Measurements from ENCODE around the gene BEND6.
"Not testable (repeated sequence)": the region's sequence is repeated elsewhere in the genome, so short reads cannot be mapped to it uniquely, and the experiment has no call there.

The BEND6 gene

GRCh38 chr6:56986611-56987010, 31.7 kb downstream of the BEND6 start:
- no peak for DNase-seq

GRCh38 chr6:56988145-56988544, 33.2 kb downstream of the BEND6 start:
- no peak for DNase-seq

- DNase-seq = no peak
Measured at GRCh38 chr6:56992036-56992435, 37.1 kb downstream of the BEND6 start.

GRCh38 chr6:56992703-56993102, 37.8 kb downstream of the BEND6 start:
- no peak for DNase-seq

GRCh38 chr6:56995347-56995902, 40.5 kb downstream of the BEND6 start:
- DNase-seq = no peak

GRCh38 chr6:56996401-56996800, 41.5 kb downstream of the BEND6 start:
- DNase-seq = no peak

GRCh38 chr6:56999049-56999448, 44.1 kb downstream of the BEND6 start:
- DNase-seq = no peak

GRCh38 chr6:56999748-57000147, 44.8 kb downstream of the BEND6 start:
- not testable (repeated sequence) for DNase-seq

DNA sequence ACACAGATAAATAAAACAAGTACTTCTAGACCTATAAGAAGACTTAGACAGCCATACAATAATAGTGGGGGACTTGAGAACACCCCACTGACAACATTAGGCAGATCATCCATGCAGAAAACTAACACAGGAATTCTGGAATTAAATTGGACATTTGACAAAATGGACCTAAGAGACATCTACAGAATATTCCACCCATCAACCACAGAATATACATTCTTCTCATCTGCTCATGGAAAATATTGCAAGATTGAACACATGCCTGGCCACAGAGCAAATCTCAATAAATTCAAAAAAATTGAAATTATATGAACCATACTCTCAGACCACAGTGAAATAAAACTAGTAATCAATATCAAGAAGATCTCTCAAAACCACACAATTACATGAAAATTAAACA, 47.3 kb downstream of the BEND6 start:
- DNase-seq = no peak

DNA sequence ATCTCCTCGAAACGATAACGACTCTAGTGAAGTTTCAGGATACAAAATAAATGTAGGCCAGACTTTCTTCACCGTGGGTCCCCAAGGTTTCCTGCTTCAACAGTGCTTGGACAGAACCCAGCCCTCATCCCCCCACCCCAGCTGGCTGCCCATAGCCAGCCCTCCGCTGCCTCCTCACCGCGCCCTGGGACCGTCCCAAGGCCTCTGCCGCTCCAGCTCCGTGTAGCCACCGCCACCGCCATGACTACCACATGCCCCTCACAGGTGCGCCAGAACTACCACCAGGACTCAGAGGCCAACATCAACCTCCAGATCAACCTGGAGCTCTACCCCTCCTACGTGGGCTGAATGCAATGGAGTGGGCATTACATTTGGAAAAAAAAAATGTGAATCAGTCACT, 49.4 kb downstream of the BEND6 start:
- no peak for DNase-seq

- no peak for DNase-seq
Measured at GRCh38 chr6:57006101-57006500, 51.2 kb downstream of the BEND6 start.

- DNase-seq = not testable (repeated sequence)
Measured at GRCh38 chr6:57008069-57008468, 53.2 kb downstream of the BEND6 start.

GRCh38 chr6:57013521-57013926, 58.6 kb downstream of the BEND6 start:
- no peak for DNase-seq

- no peak for DNase-seq
Measured at GRCh38 chr6:57017069-57017468, 62.2 kb downstream of the BEND6 start.

- no peak for DNase-seq
Measured at GRCh38 chr6:57017841-57018240, 62.9 kb downstream of the BEND6 start.

GRCh38 chr6:57019434-57019833, 64.5 kb downstream of the BEND6 start:
- no peak for DNase-seq

DNA sequence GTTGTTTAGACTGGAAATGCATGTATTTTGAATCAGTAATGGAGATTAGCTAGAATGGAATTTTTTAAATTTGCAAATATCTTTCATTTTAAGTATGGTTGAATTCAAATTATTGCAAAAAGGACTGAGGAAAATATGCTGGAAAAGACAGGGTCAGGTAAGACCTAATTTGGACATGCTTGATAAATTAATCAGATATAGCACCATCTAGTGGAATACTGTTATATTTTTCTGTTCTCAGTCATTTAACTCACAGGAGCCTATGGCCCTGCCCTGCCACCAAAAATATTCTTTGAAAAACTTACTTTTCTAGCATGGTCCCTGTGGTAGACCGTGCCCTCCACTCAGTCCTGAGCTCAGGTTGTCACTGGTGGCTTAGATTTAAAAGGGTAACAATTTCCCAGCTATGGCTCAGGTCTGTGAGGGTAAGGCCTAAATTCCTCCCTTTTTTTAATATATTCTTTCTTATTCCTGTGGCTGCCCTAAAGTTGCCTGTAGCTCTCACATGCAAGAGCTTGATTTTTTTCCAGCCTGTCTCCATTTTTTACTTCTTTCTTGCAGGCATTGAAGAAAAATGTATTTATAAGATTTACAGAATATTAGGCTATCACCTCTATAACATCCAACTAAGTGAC, 66.3 kb downstream of the BEND6 start:
- no peak for DNase-seq

DNA sequence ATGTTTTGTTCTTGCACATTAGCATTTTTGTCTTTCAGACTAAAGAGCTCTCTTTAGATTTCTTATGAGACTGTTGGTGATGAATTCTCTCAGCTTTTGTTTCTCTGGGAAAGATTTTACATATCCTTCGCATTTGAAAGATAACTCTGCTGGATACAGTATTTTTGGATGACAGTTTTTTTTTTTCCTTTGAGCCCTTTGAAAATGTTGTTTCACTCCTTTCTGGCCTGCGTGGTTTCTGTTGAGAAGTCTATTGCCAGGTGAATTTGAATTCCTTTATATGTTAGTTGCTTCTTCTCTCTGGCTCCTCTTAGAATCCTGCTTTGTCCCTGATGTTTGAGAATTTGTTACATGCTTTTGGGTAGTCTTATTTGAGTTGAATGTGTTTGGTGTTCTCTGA, 69.4 kb downstream of the BEND6 start:
- DNase-seq = no peak

DNA sequence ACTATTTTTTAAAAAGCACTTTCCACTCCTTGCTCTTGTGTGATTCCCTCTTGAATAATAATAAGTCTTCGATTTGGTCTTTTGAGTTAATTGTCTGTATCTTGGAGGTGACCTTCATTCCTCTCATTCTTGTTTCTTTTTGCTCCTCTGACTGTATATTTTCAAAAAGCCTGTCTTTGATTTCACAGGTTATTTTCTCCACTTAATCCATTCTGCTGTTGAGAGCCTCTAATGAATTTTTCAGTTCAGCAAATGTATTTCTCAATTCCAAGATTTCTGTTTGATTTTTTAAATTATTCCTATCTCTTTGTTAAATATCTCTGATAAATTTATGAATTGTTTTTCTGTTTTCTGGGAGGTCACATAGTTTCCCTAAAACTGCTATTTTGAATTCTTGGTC, 69.9 kb downstream of the BEND6 start:
- no peak for DNase-seq

- DNase-seq = no peak
Measured at GRCh38 chr6:57026001-57026400, 71.1 kb downstream of the BEND6 start.

DNA sequence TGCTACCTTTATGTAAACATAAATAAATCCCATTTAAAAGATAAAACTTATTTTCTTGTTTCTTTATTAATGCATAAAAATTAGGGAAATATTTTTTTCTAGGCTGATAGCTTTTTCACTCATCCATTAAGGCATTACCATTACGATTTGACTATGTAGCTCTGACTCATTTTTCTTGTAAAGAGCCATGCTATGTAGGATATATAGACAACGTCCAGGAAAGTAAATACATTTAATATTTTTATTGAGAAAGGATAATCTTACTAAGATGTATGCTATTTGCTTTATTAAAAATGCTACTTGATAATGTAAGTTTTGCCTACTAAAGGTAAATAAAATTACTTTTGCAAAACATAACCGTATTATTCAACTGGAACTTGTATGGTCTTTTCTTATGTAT, 72.4 kb downstream of the BEND6 start:
- no peak for DNase-seq

DNA sequence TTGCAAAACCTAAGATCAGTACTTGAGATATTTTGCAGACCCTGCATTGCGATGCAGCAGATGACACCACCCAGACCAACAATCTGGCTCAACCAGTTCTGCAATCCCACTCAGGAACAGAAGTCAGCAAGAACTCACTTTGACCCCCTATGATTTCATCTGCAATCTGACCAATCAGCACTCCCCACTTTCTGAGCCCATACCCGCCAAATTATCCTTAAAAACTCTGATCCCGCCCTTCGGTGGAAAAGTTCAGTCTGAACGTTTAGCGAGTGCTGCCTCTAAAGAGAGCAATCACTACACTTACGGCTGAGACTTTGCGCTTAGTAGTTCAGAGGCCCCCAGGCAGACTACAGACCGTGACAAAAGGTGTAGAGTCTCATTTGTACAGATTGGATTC, 74.3 kb downstream of the BEND6 start:
- no peak for DNase-seq

DNA sequence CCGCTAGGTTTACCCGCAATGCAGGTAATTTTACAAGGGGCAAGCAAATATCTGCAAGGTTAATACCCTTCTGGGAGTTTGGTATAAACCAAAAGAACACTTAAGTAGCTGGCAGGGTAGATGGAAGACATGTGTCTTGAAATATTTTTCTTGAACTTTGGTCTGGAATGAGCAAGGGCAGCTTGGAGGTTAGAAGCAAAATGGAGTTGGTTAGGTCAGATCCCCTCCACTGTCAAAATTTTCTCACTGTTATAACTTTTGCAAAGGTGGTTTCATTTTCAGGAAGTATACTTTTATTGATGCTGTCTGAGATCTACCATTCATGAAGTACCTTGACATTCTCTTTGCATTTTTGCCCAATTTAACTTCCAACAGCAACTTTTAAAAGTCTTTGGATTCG, 78.3 kb downstream of the BEND6 start:
- no peak for DNase-seq

DNA sequence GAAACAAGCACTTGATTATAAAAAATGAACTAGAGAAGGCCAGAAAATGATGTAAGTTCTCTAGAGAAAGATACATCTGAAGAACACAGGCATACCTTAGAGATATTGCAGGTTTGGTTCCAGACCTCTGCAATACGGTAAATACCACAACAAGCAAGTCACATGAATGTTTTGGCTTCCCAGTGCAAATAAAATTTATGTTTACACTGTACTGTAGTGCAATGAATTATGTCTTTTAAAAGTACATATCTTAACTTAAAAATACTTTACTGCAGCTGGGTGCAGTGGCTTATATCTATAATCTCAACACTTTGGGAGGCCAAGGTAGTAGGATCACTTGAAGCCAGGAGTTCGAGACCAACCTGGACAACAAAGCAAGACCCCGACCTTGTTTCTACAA, 80.6 kb downstream of the BEND6 start:
- DNase-seq = no peak

- DNase-seq = no peak
Measured at GRCh38 chr6:57038906-57039305, 84.0 kb downstream of the BEND6 start.
